NCI-H524 (cell line): ENCODE measurements around the gene NRM.
A peak's percentile ranks its signal among the peaks of the same experiment; 100 is the strongest.
"Not testable (repeated sequence)": the region's sequence is repeated elsewhere in the genome, so short reads cannot be mapped to it uniquely, and the experiment has no call there.

ENCODE experiments used
- DNase-seq, 2 experiments: peaks; one replicate each; lab custom pipeline; 2025; lab: John Stamatoyannopoulos, UW

Gene NRM

DNA sequence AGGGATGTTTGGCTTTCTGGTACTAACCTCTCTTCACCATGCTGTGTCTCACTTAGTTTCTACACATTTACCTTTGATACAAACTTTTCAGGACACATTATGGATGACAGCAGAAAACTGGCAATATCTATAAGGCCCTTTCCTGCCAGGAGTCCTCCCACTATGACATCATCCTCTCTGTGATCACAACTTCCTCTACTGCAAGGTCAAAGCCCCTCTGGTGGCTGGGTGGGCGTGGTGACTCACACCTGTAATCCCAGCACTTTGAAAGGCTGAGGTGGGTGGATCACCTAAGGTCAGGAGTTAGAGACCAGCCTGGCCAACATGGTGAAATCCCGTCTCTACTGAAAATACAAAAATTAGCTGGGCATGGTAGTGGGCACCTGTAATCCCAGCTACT lies 24.5 kb downstream of the NRM start:
- not testable (repeated sequence) for DNase-seq

DNA sequence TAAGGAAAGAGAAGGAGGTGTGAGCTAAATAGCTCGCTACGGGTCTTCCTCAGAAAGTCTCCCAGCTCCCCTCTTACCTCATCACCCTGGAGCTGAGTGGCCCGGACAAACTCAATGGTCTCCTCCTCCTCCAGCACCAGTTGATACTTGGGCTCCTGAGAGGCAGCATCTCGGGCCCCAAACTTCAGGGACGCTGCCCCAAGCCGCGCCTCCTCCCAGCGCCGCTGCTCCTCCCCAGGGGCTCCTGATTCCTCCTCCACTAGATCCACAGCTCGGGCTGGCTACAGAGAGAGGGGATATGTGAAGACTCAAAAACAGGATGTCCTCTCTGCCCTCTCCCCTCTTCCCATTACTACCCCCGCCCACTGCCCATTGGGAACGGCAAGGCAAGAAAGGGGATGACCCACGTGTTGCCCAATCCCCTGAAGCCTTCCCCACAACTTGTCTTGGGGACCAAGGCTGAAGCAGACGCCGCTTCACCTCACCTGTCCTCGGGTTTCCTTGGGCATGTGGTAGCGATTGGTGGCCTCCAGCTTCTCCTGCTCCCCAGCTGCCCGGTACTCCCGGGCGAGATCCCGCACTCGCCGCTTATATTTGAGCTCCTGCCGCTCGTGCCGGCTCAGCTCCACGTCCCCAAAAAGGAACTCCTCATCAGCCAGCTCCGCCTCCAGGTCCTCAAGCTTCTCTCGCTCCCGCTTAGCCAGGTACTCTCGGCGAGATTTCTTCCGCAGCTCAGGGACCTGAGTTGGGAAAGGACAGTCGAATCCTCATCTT lies 25.6 kb downstream of the NRM start:
- DNase-seq = no peak

DNA sequence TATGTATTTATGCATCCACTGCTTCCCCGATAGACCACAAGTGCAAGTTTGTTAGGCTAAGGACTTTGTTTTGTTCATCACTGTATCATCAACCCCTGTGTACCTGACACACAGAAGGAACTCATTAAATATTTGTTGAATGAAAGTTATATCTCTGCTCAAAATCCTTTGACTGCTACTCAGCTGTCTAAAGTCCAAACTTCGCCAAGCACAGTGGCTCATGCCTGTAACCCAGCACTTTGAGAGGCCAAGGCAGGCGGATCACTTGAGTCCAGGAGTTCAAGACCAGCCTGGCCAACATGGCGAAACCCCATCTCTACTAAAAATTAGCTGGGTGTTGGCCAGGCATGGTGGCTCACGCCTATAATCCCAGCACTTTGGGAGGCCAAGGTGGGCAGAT lies 32.9 kb downstream of the NRM start:
- not testable (repeated sequence) for DNase-seq

DNA sequence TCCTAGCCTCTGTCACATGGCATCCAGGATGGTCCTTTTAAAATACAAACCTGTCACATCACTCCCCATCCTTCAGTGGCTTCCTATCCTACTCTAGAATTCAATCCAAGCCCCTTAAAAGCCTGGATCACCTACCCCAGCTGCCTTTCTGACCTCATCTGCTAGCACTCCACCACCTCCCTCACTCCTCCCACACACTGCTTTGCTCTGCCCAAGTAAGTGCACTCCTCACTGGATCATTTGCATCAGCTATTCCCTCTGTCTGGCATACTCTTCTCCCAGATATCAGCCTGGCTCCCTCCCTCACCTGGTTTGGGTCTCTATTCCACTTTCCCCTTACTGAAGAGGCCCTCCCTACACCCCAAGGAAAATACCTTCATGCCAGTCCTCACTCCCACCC lies 33.3 kb downstream of the NRM start:
- no peak for DNase-seq

DNA sequence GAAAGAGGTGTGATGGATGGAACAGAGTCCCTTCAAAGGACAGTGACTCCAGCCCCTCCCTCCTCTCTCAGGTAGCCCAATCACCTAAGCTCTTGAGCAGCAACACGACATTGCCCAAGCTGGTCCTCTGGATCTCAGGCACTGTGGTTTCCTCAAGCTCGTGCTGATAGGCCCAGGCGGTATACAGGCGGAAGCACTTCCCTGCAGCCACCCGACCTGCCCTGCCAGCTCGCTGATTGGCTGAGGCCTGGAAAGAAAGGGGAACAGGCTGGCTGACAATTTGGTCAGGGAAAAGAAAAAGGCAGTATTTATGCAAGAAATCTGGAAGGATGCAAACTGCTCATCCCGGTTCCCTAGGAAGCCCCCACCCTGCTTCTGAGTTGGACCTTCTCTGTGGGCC lies 34.3 kb downstream of the NRM start:
- no peak for DNase-seq

DNA sequence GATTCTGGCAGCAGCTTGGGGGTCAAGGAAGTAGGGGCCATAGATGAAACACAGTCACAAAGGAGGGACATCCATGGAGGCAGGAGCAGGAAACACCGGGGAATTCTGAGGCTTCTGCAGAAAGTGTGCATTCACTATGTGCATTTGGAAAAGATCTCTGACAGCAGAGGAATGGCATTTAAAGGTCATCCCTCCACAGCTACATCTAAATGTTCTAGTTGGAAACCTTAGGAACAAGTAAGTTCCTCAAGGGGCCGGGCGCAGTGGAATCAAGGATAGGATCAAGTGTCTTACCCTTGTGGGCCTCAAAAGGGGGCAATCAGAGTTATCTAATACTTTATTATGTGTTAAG lies 35.1 kb downstream of the NRM start:
- no peak for DNase-seq

DNA sequence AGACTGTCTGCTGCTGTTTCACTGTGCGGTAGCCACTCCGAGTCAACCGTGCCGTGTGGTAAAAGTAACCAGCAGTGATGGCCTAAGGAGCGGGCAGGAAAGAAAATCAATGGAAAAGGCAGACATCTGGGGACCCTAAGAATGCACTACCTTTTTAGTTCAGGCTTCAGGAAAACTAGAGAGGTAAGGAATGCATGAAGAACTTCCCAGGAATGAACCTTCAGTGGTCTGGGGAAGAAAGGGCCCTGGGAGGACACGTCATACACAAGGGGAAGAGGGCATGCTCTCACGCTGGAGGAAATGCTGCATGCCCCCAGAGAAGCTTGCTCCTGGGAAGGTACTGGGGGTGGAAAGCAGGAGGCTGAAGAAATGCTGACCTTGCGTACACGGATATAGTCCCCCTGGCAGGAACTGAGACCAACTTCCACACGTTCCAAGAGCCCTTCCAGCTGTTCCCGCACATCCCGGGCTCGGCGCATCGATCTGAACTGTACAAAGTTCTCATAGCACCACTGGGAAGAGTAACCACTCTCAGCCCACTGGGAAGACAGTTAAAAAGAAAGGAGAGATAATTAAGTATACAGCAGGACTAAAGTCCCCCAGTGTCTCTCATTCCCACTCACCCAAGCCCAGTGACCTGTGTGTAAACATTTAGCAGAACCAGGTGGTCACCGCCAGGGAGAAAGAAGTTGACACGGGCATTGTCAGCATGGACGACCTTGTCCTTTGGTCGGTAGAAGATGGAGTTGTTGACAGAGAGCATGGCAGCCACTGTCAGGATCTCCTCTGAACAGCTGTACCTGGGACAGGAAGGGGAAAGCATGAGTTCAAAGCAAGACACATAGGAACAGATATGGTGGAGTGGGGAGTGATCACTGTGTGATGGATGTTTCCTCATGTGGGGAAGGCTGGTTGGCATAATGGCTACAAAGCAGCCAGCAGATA lies 35.7 kb downstream of the NRM start:
- DNase-seq = no peak

DNA sequence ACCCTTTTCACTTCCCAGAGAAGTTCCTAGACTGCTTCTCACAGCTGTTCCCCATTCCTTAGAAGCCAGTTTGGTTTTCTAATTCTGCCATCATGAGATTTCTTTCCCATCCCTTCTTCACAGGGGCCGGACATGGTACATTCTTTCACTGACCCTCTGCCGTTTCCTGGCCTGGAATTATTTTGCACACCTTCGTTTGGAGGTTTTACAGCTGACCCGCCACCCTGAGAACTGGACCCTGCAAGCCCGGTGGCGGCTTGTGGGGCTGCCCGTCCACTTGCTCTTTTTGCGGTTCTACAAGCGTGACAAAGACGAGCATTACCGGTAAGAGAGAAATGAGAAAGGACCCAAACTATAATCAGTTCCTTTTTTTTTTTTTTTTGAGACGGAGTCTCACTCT lies 39.6 kb downstream of the NRM start:
- no peak for DNase-seq

DNA sequence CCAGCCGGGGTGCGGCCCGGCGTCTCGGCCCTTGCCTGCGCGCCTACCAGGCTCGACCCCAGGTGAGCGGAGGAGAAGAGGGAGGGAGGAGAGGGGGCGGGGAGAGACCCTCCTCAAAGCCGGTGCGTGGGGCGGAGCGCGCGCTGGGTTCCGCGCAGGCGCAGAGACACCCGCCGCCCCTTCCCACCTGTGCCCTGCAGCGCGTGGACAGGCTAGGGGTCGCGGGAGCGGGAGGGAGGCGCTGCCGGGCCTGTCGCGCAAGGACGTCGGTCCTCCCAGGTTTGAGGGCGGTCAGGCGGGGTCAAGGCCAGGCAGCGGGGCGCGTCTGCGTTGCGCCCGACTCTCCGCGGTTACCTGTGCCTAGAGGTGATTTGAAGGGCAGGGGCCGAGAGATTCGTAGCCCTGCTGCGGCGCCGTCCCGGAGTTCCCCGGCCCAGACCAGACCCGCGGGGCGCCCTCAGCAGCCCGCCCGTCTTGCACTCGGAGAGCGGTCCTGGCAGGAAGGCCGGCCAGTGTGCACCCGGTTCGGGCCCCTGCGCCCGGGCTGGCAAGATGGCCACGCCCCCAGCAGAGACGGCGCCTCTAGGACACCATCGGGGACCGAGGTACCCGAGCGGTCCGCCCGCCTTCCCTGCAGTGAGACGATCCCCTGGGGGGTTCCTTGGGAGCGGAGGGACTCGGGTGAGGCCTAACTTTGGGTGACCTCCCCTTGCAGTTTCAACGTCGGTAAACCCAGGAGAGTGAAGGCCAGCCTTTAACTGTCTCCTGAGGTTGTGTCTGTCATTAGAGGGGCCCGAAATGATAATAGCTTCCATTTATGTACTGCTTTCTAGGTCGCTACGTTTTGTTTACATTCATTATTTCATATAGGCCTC lies 43.3 kb downstream of the NRM start:
- peak; percentile 86 to 90 for DNase-seq

DNA sequence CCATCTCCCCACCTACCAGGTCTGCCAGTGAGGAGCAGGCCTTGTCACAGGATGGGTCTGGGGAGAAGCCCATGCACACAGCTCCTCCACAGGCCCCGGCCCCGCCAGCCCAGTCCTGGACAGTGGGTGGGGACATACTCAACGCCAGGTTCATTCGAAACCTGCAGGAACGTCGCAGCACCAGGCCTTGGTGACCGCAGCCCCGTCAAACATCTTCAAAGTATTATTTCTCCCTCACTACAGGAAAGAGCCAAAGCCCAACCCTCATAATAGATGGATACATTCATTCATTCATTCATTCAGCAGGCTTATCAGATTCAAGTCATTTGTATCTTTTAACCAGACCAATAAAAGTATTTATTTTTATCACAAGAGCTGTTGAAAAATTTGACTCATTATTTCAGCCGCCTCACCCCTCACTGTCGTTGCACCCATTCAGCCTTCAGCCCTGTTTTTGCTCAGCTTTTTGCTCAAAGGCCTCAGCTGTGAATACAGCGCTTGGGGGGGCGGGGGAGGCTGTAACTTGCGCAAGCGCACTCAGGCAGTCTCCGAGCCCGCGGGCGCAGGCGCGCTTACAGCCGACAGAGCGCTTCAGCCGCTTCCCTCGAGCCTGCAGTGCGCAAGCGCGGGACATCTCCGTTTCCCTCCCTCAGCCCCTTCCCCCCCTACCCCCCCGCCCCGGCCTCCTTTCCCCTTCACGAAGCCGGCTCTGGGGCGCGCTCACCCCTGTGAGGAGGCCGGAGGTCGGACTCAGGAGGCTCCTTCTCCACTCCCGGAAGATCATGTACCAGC lies 44.1 kb downstream of the NRM start, which contains the start of gene C6orf136:
Gene C6orf136, plus strand, starts transcription at position 684 of the 792 bp plus-strand sequence. Its CDS starts 99 bp downstream, at position 783.
- peak; percentile 89 to 90 for DNase-seq

DNA sequence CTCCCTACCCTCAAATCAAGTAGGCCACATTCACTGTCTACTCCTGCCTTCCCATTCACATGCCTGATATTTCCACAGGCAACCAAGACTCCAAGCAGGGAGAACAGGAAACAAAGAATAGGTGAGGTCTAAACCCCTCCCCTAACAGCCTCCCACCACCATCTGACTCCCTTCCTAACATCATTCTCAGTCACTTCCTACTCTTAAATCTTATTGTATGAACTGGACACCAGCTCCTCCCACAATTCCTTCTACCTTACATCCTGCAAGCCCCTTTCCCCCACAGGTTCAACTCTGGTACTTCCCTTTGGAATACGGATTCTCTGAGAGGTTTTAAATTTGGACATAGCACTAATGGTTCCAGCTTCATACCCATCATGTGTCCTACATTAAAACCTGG lies 44.8 kb downstream of the NRM start:
- DNase-seq = no peak

DNA sequence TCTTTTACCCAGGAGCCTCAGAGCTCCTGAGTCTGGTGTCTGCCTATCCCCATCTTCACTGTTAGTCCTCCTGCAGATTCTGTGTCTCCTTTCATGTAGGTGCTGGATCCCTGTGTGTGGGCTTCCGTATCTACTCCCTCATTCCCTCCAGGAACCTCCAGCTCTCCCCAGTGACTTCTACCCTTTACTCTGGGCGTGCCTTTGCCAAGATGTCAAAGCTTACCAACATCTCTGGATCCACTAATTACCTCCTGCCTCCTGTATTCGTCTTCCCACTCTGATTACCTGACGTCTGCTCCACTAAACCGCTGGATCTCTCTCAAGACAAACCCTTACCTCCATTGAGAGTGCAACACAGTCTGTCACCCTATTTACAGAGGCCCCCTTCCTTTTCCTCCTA lies 46.0 kb downstream of the NRM start:
- no peak for DNase-seq

DNA sequence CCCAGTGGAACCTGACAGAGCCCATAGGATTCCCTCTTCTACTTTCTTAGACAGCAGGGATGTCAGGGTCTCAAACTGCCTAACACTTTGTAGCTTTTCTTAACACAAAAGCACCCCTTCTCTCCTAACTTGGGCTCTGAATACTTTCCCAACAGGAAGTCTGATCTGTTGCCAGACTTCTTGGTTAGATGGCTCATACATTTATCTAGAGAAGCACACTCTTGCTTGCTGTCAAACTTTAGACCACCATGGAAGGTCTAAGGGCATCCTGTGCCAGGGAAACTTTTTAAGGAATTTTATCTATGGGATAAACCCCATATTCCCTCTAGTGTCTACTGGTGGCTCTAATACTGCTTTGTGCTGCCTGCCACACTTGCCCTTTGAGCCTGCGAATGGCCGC lies 47.1 kb downstream of the NRM start:
- no peak for DNase-seq

DNA sequence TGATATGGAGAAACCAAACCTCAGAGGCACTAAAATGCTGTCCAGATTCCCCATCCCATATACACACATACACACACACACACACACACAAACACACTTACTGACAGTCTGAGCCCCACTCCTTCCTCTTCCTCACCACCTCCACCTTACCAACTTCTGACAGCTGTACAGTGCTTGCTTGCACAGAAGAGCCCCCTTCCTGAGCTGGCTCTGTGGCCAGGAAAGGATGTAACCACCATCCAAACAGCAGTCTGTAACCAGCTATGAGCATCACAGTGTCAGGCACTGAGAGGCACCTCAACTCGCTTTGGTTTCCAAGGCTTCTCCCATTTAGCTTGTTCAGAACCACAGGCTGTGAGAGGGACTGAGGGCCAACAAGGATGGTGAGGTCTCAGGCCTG lies 49.7 kb downstream of the NRM start:
- no peak for DNase-seq

DNA sequence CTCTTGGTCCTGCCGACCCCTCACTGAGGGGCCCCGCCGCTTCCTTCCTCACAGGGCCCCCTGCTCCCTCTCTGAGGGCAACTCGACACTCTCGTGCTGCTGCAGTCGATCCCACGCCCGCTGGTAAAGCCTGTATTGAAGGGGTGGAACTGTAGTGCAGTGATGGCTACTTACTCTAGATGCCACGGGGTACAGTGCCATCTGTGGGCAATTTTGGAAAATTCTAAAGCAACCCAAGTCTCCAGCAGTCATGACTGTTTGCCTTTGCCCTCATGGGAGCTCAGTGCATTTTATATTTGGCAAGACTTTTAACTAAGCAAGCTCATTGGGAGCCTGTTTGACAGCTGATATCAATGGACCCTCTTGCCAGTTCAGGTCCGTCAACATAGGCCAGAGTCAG lies 50.3 kb downstream of the NRM start:
- DNase-seq = no peak
